ENCODE data around the gene MRTFA.
"Not testable (repeated sequence)": the region's sequence is repeated elsewhere in the genome, so short reads cannot be mapped to it uniquely, and the experiment has no call there.

Gene MRTFA

DNA sequence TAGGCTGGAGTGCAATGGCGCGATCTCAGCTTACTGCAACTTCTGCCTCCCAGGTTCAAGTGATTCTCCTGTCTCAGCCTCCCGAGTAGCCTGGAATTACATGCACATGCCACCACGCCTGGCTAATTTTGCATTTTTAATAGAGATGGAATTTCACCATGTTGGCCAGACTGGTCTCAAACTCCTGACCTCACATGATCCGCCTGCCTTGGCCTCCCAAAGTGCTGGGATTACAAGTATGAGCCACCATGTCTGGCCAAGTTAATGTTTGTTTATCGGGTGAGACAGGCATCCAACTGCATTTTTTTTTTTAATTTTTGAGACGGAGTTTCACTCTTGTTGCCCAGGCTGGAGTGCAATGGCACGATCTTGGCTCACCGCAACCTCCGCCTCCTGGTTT is 20.1 kb upstream of the MRTFA start:
- not testable (repeated sequence) for DNase-seq

DNA sequence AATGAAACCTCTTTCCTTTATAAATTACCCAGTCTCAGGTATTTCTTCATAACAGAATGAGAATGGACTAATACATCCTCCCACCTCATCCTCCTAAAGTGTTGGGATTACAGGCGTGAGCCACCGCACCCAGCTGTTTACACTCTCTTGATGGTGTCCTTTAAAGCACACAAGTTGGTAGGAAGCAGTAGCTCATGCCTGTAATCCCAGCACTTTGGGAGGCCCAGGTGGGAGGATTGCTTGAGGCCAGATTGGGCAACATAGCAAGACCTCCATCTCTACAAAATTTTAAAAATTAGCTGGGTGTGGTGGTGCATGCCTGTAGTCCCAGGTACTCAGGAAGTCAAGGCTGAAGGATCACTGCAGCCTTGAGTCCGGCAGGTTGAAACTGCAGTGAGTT is 19.4 kb upstream of the MRTFA start:
- not testable (repeated sequence) for DNase-seq

GRCh38 chr22:40654522-40655167 is 18.1 kb upstream of the MRTFA start:
- DNase-seq, result no peak

DNA sequence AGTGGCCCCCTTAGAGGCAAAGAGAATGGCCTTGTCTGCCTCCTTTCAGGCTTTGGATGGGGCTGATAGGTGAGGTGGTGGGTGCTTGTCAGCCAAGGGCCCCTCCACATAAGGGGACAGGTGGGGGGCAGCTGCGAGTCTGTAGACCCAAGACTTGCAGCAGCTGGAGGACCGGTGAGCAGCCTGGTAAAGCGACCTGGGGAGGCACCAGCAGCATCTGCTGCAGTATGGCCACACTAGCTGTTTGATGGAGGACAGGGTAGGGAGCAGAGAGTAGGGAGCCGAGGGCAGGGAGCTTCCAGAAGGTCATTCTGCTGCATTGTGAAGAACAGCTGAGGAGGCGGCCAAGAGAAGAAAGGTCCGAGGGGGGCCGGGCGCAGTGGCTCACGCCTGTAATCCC is 16.8 kb upstream of the MRTFA start:
- DNase-seq, result no peak

GRCh38 chr22:40651563-40652501 is 15.3 kb upstream of the MRTFA start:
- peak; percentile 94 for DNase-seq

DNA sequence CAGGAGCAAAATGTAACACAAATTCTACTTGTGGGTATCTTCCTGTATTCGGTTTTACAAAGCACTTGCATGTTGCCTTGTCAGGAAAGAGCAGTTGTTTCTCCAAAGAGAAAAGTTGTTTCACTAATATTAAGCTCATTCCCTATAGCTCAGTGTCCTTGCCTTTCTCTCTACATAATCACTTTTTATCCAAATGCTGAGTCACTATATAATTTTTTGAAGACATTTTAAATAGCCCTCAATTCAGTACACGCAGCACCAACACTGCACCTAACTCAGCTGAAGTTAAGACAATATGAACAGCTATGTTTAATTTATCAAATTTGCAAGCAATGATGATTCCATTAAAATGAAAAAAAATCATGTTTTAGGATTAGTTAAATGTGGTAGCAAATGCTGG is 14.5 kb upstream of the MRTFA start:
- DNase-seq, result no peak

- DNase-seq, result no peak
These were observed 11.9 kb upstream of the MRTFA start for GRCh38 chr22:40648386-40648785.

DNA sequence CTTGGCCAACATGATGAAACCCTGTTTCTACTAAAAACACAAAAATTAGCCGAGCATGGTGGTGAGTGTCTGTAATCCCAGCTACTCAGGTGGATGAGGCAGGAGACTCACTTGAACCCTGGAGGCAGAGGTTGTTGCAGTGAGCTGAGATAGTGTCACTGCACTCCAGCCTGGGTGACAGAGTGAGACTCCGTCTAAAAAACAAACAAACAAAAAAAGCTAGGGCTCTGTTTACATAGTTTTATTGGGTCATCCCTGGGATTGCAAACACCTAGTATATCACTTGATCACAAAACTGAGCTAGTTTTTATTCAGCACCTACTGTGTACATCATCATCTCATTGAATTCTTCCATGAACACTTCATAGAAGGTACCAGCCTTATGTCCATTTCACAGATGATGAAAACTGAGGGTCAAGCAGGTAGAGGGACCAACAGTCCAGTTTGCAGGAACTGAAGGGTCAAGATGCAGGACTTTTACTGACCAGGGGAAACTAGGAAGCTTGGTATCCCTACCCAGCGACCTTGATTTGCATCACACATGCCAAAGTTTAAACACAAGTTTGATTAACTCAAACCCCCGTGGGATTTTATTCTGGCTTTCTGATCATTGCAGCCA is 9.2 kb upstream of the MRTFA start:
- DNase-seq, result no peak

DNA sequence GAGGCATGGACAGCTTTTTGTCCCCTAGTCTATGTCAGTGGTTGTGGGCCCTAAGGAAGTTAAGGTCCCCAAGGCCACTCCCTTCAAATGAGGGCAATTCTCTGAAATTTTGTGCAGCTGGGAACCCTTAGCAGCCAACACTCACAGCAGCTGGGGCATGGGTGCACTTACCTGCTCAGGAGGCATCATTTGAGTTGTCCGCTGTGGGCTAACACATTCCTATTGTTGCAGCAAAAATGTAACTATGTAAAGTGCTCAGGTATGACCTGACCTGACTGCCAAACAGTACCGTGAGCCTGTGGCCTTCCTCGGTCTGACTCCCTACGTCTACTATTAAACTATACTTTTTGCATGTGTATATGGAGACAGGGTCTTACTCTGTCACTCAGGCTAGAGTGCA is 5.8 kb upstream of the MRTFA start:
- no peak for DNase-seq

DNA sequence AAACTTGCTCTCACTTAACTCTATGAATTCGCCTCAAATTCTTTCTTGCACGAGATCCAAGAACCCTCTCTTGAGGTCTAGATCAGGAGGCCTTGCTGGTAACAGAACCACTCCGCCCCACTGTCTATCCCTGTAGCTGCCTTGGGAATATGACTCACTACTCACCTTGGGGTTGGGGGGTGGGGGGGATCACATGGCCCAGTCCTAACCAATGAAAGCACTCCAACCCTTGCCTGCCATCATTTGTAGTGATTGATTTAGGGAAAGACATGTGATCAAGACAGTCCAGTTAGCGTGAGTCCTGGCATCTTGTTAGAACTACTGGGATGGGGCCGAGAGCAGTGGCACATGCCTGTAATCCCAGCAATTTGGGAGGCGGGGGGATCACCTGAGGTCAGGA is 4.8 kb upstream of the MRTFA start:
- DNase-seq, result no peak

GRCh38 chr22:40638261-40638660 is 1.7 kb upstream of the MRTFA start:
- DNase-seq, result no peak

GRCh38 chr22:40637183-40638150 is 948 bp upstream of the MRTFA start:
- peak; percentile 38 for DNase-seq

DNA sequence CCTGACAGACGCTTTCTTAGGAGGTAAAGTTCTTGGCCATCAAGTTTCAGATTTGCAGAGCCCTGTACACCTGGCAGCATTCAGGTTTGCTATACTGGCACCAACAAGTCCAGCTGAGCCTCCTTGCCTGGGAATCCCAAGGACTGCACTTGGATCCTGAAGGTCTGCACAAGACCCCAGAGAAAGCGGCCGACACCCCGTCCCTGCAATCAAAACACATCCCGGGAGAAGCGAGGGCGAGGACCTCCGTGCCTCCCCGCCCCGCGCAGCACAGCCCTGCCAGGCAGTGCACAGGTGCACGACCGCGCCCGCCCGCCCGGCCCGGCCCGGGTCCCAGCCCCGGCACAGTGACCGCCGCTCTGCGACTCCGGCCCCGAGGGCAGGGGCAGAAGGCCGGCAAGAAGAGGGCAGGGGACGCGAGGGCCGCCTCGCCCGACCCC is 559 bp downstream of the MRTFA start:
- DNase-seq, result no peak

GRCh38 chr22:40635043-40635939 is 1.2 kb downstream of the MRTFA start:
- DNase-seq, result no peak

GRCh38 chr22:40634119-40634903 is 2.2 kb downstream of the MRTFA start:
- no peak for DNase-seq

DNA sequence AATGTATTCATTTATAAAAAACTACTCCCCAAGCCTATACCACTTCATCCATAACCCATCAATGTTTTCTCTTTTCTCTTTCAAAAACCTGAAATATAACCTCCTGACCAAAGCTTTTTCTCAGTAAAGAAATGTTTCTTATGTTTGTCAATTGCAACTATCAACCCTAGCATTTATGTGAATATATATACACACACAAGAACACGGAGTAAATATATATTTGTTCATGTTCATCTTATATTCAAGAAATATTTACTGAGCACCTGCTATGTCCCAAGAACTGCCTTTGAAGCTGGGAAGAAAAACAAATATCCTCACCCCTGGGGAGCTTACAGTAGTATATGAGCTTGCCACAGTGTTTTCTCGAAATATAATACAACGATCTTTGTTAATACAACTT is 3.5 kb downstream of the MRTFA start:
- DNase-seq, result no peak

DNA sequence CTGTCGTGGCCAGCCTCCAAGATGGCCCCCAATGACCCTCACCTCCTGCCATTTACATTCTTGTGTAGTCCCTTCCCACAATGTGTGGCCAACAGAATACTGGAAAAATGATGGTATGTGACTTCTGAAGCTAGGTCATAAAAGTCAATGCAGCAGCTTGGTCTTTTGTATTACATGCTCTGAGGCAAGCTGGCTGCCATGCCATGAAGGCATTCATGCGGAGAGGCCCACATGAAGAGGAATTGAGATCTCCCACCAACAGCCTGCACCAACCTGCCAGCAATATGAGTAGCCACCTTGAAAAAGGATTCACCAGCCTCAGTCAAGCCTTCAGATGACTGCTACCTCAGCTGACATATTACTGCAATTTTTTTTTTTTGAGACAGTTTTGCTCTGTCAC is 4.6 kb downstream of the MRTFA start:
- DNase-seq, result no peak

GRCh38 chr22:40628354-40629042 is 8.0 kb downstream of the MRTFA start:
- no peak for DNase-seq

- no peak for DNase-seq
These were observed 8.9 kb downstream of the MRTFA start for GRCh38 chr22:40627612-40628011.

DNA sequence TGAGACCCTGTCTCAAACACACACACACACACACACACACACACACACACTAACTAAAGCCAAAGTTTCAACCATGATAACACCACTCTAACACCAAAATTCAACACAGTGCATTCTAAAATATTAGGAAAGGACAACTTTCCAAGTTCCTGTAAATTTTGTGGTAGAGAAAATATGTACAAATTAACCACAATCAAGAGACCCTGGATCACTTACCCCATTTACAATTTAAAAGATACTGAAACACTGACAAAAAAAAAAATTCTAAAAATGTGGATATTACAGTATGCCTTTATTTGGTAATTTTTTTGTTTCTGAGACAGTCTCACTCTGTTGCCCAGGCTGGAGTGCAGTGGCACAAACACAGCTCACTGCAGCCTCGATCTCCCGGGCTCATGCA is 9.7 kb downstream of the MRTFA start:
- DNase-seq, result no peak

All from activated CD4-positive, alpha-beta T cell treated with anti-CD3 and anti-CD28 coated beads, Interleukin-2, amount 50 U/mL, for 16 hours (primary cell).